ENCODE results near the gene FAM240A.

DNA sequence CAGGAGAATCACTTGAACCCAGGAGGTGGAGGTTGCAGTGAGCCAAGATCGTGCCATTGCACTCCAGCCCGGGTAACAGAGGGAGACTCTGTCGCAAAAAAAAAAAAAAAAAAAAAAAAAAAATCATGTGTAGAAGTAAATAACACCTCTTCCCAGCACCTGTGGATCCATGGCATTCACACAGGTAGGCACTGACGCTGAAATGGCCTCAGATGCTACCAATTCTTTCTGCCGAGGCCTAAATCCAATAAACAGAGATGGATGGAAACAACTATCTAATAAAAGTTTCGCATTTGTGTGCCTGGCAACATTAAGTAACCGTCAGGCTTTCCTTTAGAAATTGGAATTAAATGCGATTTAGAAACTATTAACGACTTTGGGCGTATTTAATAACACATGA lies 35.9 kb upstream of the FAM240A start:
- TF ChIP-seq, protein P1, sequence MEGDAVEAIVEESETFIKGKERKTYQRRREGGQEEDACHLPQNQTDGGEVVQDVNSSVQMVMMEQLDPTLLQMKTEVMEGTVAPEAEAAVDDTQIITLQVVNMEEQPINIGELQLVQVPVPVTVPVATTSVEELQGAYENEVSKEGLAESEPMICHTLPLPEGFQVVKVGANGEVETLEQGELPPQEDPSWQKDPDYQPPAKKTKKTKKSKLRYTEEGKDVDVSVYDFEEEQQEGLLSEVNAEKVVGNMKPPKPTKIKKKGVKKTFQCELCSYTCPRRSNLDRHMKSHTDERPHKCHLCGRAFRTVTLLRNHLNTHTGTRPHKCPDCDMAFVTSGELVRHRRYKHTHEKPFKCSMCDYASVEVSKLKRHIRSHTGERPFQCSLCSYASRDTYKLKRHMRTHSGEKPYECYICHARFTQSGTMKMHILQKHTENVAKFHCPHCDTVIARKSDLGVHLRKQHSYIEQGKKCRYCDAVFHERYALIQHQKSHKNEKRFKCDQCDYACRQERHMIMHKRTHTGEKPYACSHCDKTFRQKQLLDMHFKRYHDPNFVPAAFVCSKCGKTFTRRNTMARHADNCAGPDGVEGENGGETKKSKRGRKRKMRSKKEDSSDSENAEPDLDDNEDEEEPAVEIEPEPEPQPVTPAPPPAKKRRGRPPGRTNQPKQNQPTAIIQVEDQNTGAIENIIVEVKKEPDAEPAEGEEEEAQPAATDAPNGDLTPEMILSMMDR (IDR thresholded peaks at IDR 0.05) = no peak
- no peak for TF ChIP-seq POLR2A (IDR thresholded peaks at IDR 0.05)
- TF ChIP-seq POLR2AphosphoS5 (IDR thresholded peaks at IDR 0.05; ENCODE audit: insufficient read depth in 1 of 2, low read depth in 1 of 2) = no peak
